Brain microvascular endothelial cell (primary cell): ENCODE measurements around the gene NDOR1.

ENCODE experiments used
- DNase-seq: peaks from one replicate; pipeline ENCODE4 v3.0.0-alpha.2; 2020
- H3K27ac ChIP-seq: fragments of 250-450 bp; sonication (Bioruptor Pico); 2 replicates; pipeline ENCODE4 v1.5.1; 2020; ENCODE audit warnings: mild to moderate bottlenecking, moderate library complexity
- H3K27me3 ChIP-seq: fragments of 250-450 bp; sonication (Bioruptor Pico); replicated peaks from 2 replicates; pipeline ENCODE4 v1.5.1; 2020; ENCODE audit warnings: mild to moderate bottlenecking
- H3K36me3 ChIP-seq: fragments of 250-450 bp; sonication (Bioruptor Pico); replicated peaks from 2 replicates; pipeline ENCODE4 v1.5.1; 2020; ENCODE audit warnings: mild to moderate bottlenecking
- H3K4me3 ChIP-seq: 2 replicates; pipeline ENCODE4 v1.5.1; 2011; ENCODE audit warnings: low read depth, mild to moderate bottlenecking, control low read depth, low read length, moderate library complexity
- CTCF ChIP-seq: IDR thresholded peaks from 2 replicates; pipeline ENCODE4 v1.5.1; 2011; ENCODE audit warnings: low read depth, mild to moderate bottlenecking, moderate library complexity, low read length, control low read depth, inconsistent platforms; ENCODE audit errors: missing control alignments
- in situ Hi-C: cut with HindIII; loops from 2 replicates; pipeline ENCODE4 v1.10.0; 2017; ENCODE audit warnings: low sequenced_read_pairs, low pct_ligation_motif_present

The NDOR1 gene

GRCh38 chr9:137205126-137206069, at the start of gene NDOR1, which contains the start of gene TMEM203:
TSS of gene NDOR1 (plus strand) at chr9:137205700. CDS start at chr9:137205778, 78 bp downstream.
TSS of gene TMEM203 (minus strand) at chr9:137205648. CDS start at chr9:137205414, 234 bp downstream.
- no peaks in the 10 kb centered on the region for H3K27me3 ChIP-seq
- in situ Hi-C loops, result no loop called here
- H3K4me3 ChIP-seq, result peak within 1 kb of the TSS; percentile 90
- no peak for TF ChIP-seq CTCF
- no peaks in the 10 kb centered on the region for H3K36me3 ChIP-seq
- peak; percentile 71 for DNase-seq
- peak within 1 kb of the TSS; percentile 73 for H3K27ac ChIP-seq

GRCh38 chr9:137156567-137157375, 48.7 kb upstream of the NDOR1 start:
- TF ChIP-seq CTCF, result no peak
- DNase-seq, result peak; percentile 4
- peak overlapping the region; percentile 35 for H3K4me3 ChIP-seq
- no peaks in the 10 kb centered on the region for H3K36me3 ChIP-seq
- in situ Hi-C loops, result no loop called here
- H3K27ac ChIP-seq, result no peak overlapping the region
- H3K27me3 ChIP-seq, result peaks cover 19% of the 10 kb centered on the region

GRCh38 chr9:137157618-137158415, 47.7 kb upstream of the NDOR1 start:
- in situ Hi-C loops, result no loop called here

GRCh38 chr9:137158625-137159024, 46.9 kb upstream of the NDOR1 start:
- no peak for DNase-seq
- H3K36me3 ChIP-seq, result no peaks in the 10 kb centered on the region
- in situ Hi-C loops, result no loop called here
- TF ChIP-seq CTCF, result no peak
- no peak overlapping the region for H3K27ac ChIP-seq
- peaks cover 34% of the 10 kb centered on the region for H3K27me3 ChIP-seq
- no peak overlapping the region for H3K4me3 ChIP-seq

More at GRCh38 chr9:137157618-137158415, 47.7 kb upstream of the NDOR1 start:
- no peak for TF ChIP-seq CTCF
- peaks cover 27% of the 10 kb centered on the region for H3K27me3 ChIP-seq
- no peak overlapping the region for H3K4me3 ChIP-seq
- H3K36me3 ChIP-seq, result no peaks in the 10 kb centered on the region
- DNase-seq, result no peak
- no peak overlapping the region for H3K27ac ChIP-seq
